ENCODE data around the gene KANK3.

DNA sequence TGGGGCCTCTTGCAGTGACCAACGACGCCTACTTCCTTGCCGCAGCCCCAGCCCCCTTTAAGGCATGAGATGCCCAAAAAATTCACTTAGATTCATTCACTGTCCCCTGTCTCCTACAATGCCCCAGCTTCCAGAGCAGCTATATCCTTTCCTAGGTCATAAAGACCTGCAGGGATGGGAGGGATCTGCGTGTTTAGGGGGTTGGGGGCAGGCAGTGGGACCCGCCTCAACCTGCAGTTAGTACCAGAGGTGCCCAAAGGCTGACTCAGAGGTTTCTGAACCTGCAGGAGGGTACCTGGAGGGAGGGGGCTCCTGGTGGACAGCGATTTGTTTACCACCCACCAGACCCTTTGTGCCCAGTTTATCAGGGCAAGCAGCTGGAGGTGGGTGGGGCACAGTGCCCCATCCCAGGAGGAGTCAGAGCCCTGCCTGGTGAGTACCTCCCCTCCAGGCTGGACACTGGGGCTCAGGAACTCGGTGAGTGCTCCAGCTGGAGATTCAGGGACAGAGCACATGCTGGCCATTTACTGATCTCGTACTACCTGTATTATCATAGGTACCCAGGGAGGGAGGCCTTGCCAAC lies 11.7 kb downstream of the KANK3 start:
- TF ChIP-seq, protein P1, sequence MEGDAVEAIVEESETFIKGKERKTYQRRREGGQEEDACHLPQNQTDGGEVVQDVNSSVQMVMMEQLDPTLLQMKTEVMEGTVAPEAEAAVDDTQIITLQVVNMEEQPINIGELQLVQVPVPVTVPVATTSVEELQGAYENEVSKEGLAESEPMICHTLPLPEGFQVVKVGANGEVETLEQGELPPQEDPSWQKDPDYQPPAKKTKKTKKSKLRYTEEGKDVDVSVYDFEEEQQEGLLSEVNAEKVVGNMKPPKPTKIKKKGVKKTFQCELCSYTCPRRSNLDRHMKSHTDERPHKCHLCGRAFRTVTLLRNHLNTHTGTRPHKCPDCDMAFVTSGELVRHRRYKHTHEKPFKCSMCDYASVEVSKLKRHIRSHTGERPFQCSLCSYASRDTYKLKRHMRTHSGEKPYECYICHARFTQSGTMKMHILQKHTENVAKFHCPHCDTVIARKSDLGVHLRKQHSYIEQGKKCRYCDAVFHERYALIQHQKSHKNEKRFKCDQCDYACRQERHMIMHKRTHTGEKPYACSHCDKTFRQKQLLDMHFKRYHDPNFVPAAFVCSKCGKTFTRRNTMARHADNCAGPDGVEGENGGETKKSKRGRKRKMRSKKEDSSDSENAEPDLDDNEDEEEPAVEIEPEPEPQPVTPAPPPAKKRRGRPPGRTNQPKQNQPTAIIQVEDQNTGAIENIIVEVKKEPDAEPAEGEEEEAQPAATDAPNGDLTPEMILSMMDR (conservative IDR thresholded peaks at IDR 0.05): no peak
- TF ChIP-seq EZH2 (IDR thresholded peaks at IDR 0.05; ENCODE audit: low read depth): no peak

All from PC-9 (cell line).